HCT116 (cell line): ENCODE results near the gene COA8.

Experiments
- CEBPB ChIP-seq: IDR thresholded peaks from 2 replicates; pipeline ENCODE4 v1.6.1; 2012; ENCODE audit warnings: low read depth
- CTCF ChIP-seq, 3 experiments: fragments of 200-600 bp in 1 of 3; sonication (generic) in 1 of 3; IDR thresholded peaks in 2 of 3; conservative IDR thresholded peaks in 1 of 3; 2 replicates each; pipeline ENCODE4 v1.5.1; 2012 to 2017; ENCODE audit warnings: low read depth in 2 of 3, low read length in 2 of 3, antibody characterized with exemption in 1 of 3, borderline replicate concordance in 1 of 3, control low read depth in 1 of 3, mild to moderate bottlenecking in 1 of 3, mixed read lengths in 1 of 3, mixed run types in 1 of 3, moderate library complexity in 1 of 3; ENCODE audit not compliant: insufficient read depth in 1 of 3
- EZH2 ChIP-seq: fragments of 200-600 bp; sonication (generic); IDR thresholded peaks from 2 replicates; pipeline ENCODE4 v1.6.1; 2017; ENCODE audit warnings: antibody characterized with exemption, mixed run types
- EZH2phosphoT487 ChIP-seq: fragments of 200-600 bp; IDR thresholded peaks from 2 replicates; pipeline ENCODE4 v1.6.1; 2018; ENCODE audit warnings: antibody characterized with exemption, borderline replicate concordance
- POLR2AphosphoS5 ChIP-seq: IDR thresholded peaks from 2 replicates; pipeline ENCODE4 v1.6.1; 2011; ENCODE audit warnings: mild to moderate bottlenecking, low read depth, low read length, moderate library complexity
- TCF7L2 ChIP-seq: IDR thresholded peaks from 2 replicates; pipeline ENCODE4 v1.7.0; 2011; ENCODE audit warnings: borderline replicate concordance, inconsistent platforms; ENCODE audit not compliant: insufficient read depth, insufficient read length; ENCODE audit errors: extremely low read depth
- TF ChIP-seq, protein P1 (sequence below): IDR thresholded peaks from 2 replicates; pipeline ENCODE4 v1.6.1; 2011; ENCODE audit warnings: mild to moderate bottlenecking, low read length, moderate library complexity; ENCODE audit not compliant: insufficient replicate concordance; ENCODE audit errors: extremely low read depth
- TF ChIP-seq, protein P2 (sequence below): IDR thresholded peaks from 2 replicates; pipeline ENCODE4 v1.6.1; 2012; ENCODE audit warnings: low read depth

DNA sequence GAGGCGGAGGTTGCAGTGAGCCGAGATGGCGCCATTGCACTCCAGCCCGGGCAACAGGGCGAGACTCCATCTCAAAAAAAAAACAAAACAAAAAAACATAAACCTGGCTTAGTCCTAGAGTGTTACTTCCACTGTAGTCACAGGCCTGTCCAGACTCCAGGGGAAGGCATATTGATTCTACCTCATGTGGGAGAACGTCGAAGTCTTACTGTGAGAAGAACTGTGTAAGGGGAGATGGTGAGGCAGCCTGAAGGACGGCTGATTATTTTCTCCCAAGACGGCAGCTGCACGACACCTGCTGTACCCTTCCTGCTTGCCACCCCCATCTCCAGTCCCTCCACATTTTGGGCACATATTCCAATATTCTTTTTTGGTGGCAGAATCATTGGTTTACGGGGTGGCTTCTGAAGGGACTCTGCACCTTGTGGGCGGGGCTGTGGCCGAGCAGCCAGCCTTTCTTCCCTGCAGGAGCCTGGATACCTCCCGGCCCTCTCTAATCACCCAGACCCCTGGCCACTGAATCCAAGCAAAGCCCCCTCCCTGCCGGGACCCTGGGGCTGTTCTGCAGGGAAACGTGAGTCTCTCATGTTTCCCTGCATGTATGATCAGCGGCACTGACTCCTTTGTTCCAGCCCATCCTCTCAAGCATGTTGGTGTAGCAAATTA, 54.0 kb downstream of the COA8 start:
- TF ChIP-seq, protein P1, sequence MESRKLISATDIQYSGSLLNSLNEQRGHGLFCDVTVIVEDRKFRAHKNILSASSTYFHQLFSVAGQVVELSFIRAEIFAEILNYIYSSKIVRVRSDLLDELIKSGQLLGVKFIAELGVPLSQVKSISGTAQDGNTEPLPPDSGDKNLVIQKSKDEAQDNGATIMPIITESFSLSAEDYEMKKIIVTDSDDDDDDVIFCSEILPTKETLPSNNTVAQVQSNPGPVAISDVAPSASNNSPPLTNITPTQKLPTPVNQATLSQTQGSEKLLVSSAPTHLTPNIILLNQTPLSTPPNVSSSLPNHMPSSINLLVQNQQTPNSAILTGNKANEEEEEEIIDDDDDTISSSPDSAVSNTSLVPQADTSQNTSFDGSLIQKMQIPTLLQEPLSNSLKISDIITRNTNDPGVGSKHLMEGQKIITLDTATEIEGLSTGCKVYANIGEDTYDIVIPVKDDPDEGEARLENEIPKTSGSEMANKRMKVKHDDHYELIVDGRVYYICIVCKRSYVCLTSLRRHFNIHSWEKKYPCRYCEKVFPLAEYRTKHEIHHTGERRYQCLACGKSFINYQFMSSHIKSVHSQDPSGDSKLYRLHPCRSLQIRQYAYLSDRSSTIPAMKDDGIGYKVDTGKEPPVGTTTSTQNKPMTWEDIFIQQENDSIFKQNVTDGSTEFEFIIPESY: no peak
- TF ChIP-seq EZH2: no peak
- TF ChIP-seq CTCF (IDR thresholded peaks at IDR 0.05 in 2 of 3, conservative IDR thresholded peaks at IDR 0.05 in 1 of 3; ENCODE audit: borderline replicate concordance in 1 of 3, insufficient read depth in 1 of 3, low read depth in 2 of 3, low read length in 2 of 3): no peak
- TF ChIP-seq CEBPB: no peak
- no peak for TF ChIP-seq POLR2AphosphoS5
- TF ChIP-seq EZH2phosphoT487: no peak
- TF ChIP-seq, protein P2, sequence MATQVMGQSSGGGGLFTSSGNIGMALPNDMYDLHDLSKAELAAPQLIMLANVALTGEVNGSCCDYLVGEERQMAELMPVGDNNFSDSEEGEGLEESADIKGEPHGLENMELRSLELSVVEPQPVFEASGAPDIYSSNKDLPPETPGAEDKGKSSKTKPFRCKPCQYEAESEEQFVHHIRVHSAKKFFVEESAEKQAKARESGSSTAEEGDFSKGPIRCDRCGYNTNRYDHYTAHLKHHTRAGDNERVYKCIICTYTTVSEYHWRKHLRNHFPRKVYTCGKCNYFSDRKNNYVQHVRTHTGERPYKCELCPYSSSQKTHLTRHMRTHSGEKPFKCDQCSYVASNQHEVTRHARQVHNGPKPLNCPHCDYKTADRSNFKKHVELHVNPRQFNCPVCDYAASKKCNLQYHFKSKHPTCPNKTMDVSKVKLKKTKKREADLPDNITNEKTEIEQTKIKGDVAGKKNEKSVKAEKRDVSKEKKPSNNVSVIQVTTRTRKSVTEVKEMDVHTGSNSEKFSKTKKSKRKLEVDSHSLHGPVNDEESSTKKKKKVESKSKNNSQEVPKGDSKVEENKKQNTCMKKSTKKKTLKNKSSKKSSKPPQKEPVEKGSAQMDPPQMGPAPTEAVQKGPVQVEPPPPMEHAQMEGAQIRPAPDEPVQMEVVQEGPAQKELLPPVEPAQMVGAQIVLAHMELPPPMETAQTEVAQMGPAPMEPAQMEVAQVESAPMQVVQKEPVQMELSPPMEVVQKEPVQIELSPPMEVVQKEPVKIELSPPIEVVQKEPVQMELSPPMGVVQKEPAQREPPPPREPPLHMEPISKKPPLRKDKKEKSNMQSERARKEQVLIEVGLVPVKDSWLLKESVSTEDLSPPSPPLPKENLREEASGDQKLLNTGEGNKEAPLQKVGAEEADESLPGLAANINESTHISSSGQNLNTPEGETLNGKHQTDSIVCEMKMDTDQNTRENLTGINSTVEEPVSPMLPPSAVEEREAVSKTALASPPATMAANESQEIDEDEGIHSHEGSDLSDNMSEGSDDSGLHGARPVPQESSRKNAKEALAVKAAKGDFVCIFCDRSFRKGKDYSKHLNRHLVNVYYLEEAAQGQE: no peak
- no peak for TF ChIP-seq TCF7L2
